HG02938 (cell line): ENCODE measurements around the gene GNAT2.

Experiments
- ATAC-seq: cut with Tn5 transposase; IDR thresholded peaks from one replicate; pipeline ENCODE4 v1.9.1; 2021; ENCODE audit warnings: mild to moderate bottlenecking, moderate library complexity; ENCODE audit not compliant: unreplicated experiment

GNAT2 gene

GRCh38 chr1:109642626-109643025 is 23.2 kb upstream of the GNAT2 start:
- ATAC-seq = no peak

- ATAC-seq = no peak
These were observed 22.4 kb upstream of the GNAT2 start for GRCh38 chr1:109641861-109642260.

DNA sequence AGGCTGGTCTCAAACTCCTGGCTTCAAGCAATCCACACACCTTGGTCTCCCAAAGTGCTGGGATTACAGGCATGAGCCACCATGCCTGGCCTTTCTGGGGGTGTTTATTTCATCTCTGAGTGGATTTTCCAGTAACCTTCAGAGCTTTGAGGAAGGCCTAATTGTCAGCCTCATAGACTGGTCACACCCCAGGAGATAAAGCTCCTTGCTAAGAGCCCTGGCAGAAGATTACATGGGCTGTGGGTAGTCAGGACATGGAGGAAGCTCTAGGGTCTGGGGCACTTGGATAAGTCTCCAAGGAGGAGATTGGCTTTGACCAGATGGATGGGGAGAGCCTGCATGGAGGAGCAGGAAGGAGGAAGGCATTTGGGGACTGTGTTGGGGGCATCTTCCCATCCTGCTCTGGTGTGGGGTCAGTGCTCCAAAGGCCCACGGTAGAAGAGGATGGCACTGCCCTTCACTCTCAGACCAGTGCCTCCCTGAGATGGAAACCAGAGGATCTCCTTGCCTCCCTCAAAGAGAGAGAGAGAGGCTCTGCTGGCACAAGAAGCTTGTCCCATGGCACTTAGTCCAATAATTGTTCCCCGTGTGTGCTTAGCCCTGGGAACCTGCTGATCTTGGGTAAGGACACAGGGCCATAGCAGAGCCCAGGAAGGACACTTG is 21.8 kb upstream of the GNAT2 start:
- no peak for ATAC-seq

GRCh38 chr1:109640285-109640865 is 21.0 kb upstream of the GNAT2 start:
- ATAC-seq = peak; percentile 56

DNA sequence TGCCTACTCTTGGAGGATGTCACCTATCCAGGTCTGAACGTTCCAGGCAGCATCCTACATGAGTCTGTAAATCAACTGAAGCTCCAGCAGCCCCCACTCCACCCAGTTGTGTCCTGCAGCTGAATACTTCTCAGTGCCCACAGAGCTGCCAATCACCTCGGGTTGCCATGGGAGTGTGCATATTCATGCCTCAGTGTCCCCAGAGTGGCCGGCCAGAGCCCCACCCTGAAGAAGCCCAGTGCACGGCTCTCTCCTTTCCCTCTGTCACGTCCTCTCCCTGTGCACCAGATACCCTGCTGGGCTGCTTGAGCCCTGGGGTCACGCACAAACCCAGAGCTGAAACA is 20.4 kb upstream of the GNAT2 start:
- ATAC-seq = no peak

GRCh38 chr1:109639063-109639840 is 19.8 kb upstream of the GNAT2 start:
- ATAC-seq = no peak

- ATAC-seq = no peak
These were observed 18.0 kb upstream of the GNAT2 start for GRCh38 chr1:109637446-109637845.

GRCh38 chr1:109636201-109636952 is 17.0 kb upstream of the GNAT2 start:
- ATAC-seq = no peak

GRCh38 chr1:109635862-109636200 is 16.4 kb upstream of the GNAT2 start:
- no peak for ATAC-seq

DNA sequence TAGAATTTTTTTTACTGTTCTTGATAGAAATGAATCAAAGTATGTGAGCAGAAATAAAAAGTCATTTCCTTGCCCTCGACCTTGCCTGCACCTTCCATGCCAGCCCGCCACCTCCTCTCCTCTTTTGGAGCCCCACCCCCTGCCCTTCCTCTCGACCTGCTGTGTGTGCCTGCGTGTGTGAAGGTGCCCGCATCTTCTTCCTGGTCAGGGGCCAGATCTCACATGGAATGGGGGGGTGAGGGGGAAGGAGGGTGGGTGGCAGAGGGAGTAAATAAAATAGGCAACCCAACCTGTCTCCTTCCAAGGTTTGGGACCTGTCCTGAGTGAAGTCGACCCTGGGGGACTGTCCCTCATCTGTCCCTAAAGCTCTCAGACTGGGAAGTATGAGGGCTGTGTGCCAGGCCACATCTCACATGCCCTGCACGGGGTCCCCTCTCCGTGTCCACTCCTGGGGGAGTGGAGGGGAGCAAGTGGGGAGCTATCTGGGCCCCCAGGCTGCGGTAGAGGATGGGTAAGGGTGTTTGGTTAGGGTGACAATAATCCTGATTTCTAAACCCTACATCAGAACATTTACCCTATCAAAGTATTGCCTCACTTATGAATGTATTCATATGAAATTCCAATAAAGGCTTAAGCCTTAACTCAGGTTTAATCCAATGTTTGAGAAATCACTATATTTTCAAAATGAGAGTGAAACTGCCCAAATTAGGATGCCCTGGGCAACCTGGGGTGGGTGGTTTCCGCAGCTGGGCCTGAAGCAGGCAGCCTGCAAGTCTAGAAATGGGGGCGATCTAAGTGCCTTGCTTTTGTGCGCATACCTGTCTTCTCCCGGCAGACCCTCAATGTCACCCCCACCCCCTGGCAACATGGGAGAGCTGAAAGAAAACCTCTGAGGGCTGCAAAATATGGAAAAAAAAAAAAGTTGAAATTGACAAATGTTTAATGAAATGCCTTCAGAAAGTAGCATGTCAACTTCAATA is 15.6 kb upstream of the GNAT2 start:
- no peak for ATAC-seq

- no peak for ATAC-seq
These were observed 14.9 kb upstream of the GNAT2 start for GRCh38 chr1:109634292-109634691.

DNA sequence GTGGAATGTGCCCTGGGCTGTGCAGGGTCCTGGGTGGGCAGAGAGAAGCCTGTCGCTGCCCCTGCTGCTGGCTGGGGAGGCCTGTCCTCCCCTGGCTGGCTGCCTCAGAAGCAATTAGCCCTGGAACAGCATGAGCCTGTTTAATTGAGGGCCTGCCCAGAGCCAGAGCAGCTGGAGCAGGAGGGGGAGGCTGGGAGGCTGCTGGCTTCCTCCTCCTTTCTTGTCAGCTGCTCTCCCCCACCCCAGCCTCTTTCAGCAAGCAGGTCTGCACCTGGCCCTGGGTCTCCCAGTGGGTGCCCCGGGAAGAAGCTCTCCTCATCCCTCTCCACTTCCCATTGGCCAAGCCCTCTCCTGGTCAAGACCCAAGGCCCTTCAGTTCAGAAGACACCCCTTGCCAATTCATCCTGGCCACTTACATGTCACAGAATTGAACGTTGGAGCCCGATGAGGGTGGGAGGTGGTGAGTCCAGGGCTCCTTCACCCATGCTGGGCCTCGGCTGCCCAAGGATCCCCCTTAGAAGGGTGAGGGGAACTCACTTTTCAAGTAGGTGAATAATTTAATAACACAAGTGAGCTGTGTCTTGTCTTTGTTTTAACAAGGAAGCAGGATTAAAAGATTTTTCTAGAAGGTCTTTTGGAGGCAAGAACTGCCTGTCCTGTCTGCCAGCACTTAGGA is 13.4 kb upstream of the GNAT2 start:
- ATAC-seq = no peak

DNA sequence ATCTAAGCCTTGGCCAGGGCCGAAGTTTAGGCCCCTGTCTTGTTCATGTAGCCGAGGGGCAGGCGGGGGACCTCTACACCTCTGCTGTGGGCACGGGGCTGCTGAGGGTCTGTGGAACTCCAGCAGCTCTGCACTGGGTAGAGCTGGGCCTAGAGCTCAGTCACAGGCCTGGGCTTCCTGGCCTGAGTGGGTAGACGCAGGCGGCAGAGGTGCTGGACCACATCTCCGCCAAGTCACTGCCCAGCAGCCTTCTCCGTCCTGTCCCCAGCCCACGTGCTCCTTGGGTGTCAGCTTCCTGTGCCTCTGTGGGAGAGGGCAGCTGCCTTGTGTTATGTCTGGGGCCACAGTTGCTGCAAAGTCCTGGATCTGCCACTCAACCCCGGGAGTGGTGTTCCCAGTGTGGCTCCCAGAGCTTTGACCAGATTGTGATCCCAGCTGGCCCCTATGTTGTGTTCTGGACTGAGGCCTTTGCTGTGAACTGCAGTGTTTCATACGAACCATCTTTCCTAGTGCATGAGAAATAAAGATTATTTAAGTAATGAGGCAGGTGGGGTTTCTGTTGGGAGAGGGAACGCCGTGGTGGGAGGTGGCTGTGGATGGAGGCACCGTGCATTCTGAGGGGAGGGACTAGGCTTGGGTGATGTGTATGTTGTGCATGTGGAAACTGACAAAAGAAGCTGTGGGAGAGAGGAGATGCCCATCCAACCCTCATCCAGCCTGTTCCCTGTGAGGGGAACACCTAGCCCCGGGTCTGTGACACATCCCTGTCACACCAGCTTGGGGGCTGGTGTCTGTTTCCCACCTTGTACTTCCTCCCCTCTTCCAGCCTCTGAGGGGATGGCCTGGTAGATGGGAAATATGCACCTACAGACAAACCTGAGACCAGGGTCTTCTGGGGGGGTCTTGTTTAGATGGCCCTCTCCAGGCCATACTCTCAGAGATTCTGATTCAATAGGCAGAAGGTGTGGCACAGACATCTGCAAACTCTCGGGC is 12.4 kb upstream of the GNAT2 start:
- no peak for ATAC-seq

DNA sequence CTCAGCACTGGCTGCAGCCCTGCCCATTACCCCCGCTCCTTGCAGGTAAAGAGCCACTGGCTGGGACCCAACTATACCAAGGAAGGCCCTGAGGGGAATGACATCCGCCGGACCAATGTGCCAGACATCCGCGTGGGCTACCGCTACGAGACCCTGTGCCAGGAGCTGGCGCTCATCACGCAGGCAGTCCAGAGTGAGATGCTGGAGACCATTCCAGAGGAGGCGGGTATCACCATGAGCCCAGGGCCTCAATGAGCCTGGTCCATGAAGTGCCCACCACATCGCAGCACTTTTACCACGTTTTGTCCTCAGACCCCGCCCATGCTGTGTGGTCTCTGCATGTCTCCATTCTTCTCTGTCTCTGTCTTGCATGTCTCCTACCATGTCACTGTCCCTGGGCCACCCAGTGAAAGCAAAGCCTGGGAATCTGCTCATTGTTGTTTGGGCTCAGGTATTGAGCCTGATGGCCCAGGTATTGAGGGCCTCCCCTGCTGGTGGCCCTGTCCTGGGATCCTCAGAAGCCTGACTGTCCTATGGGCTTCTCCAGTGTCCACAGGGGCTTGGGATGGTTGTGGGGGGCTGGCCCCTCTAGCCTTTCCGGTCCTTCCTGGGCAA is 11.6 kb upstream of the GNAT2 start:
- no peak for ATAC-seq

DNA sequence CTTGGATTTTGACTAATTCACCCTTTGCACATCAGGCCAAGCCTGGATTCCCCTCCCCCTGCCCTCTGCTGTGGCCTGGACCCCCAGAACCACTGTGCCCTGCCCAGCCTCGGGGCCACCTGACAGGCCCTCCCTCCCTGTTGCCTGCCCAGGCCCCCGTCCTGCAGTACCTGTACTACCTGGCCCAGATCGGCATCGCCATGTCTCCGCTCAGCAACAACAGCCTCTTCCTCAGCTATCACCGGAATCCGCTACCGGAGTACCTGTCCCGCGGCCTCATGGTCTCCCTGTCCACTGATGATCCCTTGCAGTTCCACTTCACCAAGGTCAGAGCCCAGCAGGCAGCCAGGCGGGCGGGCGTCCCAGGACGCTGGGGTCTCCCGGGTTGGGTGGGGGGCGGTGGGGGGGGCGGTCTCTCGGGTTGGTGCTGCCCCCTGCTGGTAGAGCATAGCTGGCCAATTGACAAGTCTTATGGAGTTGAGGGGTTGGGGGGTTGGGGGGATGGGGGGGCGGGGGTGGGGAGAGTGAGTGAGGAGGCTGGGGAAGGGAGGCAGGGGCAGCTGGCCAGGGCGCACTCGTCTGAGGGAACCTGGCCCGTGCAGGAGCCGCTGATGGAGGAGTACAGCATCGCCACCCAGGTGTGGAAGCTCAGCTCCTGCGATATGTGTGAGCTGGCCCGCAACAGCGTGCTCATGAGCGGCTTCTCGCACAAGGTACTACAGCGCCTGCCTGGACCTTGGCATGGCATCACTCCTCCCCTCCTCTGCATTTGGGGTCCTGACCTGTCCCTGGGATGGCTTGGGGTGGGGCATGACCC is 10.9 kb upstream of the GNAT2 start:
- no peak for ATAC-seq

DNA sequence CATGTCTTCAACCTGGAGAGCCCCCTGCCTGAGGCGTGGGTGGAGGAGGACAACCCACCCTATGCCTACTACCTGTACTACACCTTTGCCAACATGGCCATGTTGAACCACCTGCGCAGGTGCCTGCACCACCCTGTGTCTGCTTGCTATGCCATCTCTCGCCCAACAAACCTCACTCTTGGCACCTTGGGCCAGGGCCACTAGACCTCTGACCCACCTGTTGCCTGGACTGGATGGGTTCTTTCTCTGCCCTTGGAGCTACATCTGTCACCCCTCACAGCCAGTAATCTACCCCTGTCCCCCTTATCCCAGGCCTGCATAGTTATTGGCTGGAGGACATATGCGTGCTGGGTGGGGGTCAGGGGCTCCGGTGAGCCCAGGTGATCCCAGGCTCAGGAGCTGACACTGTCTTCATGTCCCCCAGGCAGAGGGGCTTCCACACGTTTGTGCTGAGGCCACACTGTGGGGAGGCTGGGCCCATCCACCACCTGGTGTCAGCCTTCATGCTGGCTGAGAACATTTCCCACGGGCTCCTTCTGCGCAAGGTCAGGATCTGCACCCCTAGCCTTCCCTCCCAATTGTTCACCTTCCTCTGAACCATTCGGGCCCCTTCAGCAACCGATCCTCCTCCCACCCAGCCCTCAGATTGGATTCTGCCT is 10.1 kb upstream of the GNAT2 start:
- no peak for ATAC-seq
